ENCODE results near the gene SPRR5. TPM values are rescaled to one million over a fixed set of nuclear protein-coding genes. Genes with fewer than 3 reads are reported as not detected.

The SPRR5 gene
- total RNA-seq, 2 experiments from 2014 or later = not detected

- Mint-ChIP-seq H3K27me3 (peaks cover 4% of the 10 kb centered on the region), H3K4me3 (no peak overlapping the region), H3K9me3 (no peaks in the 10 kb centered on the region), H3K27ac (no peak overlapping the region), H3K4me1 (no peaks in the 10 kb centered on the region), H3K36me3 (ENCODE audit: low read depth) (no peaks in the 10 kb centered on the region)
- CTCF ChIA-PET = no interaction called here
- DNase-seq = no peak
- POLR2A ChIA-PET = no interaction called here
These were observed 12.9 kb downstream of the SPRR5 start for GRCh38 chr1:152959801-152960451.

GRCh38 chr1:152960452-152961044 is 13.5 kb downstream of the SPRR5 start:
- Mint-ChIP-seq H3K27me3 (peaks cover 4% of the 10 kb centered on the region), H3K4me3 (no peak overlapping the region), H3K36me3 (ENCODE audit: low read depth) (no peaks in the 10 kb centered on the region), H3K4me1 (no peaks in the 10 kb centered on the region), H3K27ac (no peak overlapping the region), H3K9me3 (no peaks in the 10 kb centered on the region)
- ChIA-PET POLR2A (no interaction called here), CTCF (no interaction called here)
- no peak for DNase-seq

DNA sequence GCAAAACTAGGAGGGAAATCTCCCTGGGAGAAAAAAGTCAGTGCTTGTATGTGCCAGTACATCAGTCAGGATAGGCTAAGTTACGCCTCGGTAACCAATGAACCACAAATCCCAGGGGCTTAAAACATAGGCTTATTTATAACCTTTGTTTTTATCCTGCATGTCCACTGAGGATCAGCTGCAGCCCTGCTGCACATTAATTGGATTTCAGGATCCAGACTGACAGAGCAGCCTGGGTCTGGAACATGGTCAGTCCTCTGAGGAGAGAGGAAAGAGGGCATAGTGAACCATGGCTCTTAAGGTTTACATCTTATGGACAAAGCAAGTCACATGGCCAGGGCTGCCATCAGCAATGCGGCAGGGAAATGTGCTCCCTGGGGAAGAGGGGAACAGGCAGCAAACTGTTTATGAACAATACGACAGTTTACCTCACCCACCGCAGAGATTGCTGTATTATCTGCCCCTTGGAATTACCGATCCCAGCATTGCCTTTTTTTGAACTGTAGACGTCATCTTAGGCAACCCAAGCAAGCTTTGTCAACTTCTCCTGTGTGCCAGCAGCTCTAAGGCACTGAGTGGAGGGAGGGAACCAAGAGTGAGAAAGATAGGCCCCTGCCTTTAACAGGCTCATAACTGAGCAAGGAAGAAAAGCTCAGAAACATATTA is 14.4 kb downstream of the SPRR5 start:
- no peak overlapping the region for H3K4me3 Mint-ChIP-seq
- ChIA-PET CTCF (interaction anchor here (1.0 kb wide), 1 partner anchor 71 kb away, joined by 3 read pairs; no protein-coding TSS in a partner anchor), POLR2A (no interaction called here)
- H3K27ac Mint-ChIP-seq = no peak overlapping the region
- no peaks in the 10 kb centered on the region for H3K9me3 Mint-ChIP-seq
- H3K4me1 Mint-ChIP-seq = peaks cover 2% of the 10 kb centered on the region
- peaks cover 4% of the 10 kb centered on the region for H3K27me3 Mint-ChIP-seq
- DNase-seq = no peak
- H3K36me3 Mint-ChIP-seq (ENCODE audit: low read depth) = no peaks in the 10 kb centered on the region

GRCh38 chr1:152962876-152963415 is 15.9 kb downstream of the SPRR5 start:
- H3K4me1 Mint-ChIP-seq = peaks cover 14% of the 10 kb centered on the region
- H3K27me3 Mint-ChIP-seq = peaks cover 4% of the 10 kb centered on the region
- H3K4me3 Mint-ChIP-seq = no peak overlapping the region
- H3K36me3 Mint-ChIP-seq (ENCODE audit: low read depth) = no peaks in the 10 kb centered on the region
- H3K27ac Mint-ChIP-seq = no peak overlapping the region
- POLR2A ChIA-PET = no interaction called here
- no peaks in the 10 kb centered on the region for H3K9me3 Mint-ChIP-seq
- no peak for DNase-seq
- CTCF ChIA-PET = no interaction called here

GRCh38 chr1:152964536-152964935 is 17.5 kb downstream of the SPRR5 start:
- Mint-ChIP-seq H3K27me3 (peaks cover 4% of the 10 kb centered on the region), H3K36me3 (ENCODE audit: low read depth) (no peaks in the 10 kb centered on the region), H3K4me1 (peaks cover 22% of the 10 kb centered on the region), H3K4me3 (no peak overlapping the region), H3K9me3 (no peaks in the 10 kb centered on the region), H3K27ac (no peak overlapping the region)
- no peak for DNase-seq
- CTCF ChIA-PET = no interaction called here
- POLR2A ChIA-PET = no interaction called here

DNA sequence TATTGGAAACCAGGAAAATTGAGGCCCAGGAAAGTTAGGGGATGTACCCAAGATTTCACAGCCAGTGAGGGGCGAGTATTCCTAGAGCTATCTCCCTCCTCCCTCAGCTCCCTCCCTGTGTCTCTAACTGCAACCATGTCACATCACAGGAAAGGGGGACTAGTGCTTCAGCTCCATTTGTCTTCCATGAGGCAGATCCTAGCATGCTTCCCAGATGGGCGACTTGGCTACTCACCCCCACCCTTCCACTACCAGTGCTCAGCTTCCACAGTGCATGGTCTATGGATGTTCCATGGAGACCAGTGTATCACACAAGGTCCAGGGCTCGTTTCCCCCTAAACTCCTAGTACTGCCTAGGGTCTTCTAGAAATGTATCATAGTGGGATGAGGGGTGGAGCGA is 18.8 kb downstream of the SPRR5 start:
- H3K9me3 Mint-ChIP-seq = no peaks in the 10 kb centered on the region
- H3K27ac Mint-ChIP-seq = no peak overlapping the region
- ChIA-PET CTCF (no interaction called here), POLR2A (no interaction called here)
- H3K4me1 Mint-ChIP-seq = peaks cover 22% of the 10 kb centered on the region
- DNase-seq = no peak
- no peak overlapping the region for H3K4me3 Mint-ChIP-seq
- no peaks in the 10 kb centered on the region for H3K36me3 Mint-ChIP-seq (ENCODE audit: low read depth)
- peaks cover 4% of the 10 kb centered on the region for H3K27me3 Mint-ChIP-seq

DNA sequence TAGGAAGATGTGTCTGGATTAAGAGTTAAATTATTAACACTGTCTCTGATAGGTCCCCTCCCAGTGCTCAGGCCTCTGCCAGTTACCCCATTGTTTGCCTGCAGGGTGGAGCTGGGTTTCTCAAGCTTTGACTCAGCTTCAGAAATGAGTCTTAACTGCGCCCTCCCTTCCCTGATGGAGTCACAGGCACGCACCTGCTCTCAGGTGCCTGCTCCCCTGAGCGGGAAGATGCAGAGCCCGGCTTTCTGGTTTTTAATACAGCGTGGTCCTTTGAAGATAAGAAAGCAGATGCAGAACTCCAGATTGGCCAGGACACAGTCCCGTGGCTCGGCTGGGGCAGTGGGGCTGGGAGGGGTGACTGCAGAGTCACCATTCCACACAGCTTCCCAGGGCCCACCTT is 20.2 kb downstream of the SPRR5 start:
- ChIA-PET CTCF (no interaction called here), POLR2A (interaction anchor here (1.0 kb wide), 1 partner anchor 13 kb away, joined by 3 read pairs; no protein-coding TSS in a partner anchor)
- Mint-ChIP-seq H3K4me1 (peaks cover 22% of the 10 kb centered on the region), H3K27ac (no peak overlapping the region), H3K4me3 (no peak overlapping the region), H3K9me3 (no peaks in the 10 kb centered on the region), H3K36me3 (ENCODE audit: low read depth) (no peaks in the 10 kb centered on the region), H3K27me3 (peaks cover 4% of the 10 kb centered on the region)
- no peak for DNase-seq

DNA sequence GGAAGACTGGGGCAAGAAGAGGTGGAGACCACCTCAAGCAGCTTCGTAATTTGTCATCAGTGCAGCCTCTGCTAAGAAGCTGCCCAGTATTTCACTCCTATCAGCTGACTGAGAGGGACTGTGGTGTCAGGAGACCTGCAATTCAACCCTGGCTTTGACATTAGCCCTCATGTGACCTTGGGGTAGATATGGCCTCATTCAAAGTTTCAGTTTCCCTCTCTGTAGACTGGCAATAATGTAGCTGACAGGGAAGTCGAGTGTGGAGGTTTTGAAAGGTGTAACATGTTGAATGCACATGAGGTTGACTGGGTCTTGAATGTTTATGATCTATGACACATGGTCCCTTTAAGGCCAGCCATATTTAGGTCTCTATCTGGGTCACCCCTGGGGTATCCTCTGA is 21.2 kb downstream of the SPRR5 start:
- POLR2A ChIA-PET = no interaction called here
- CTCF ChIA-PET = no interaction called here
- no peaks in the 10 kb centered on the region for H3K36me3 Mint-ChIP-seq (ENCODE audit: low read depth)
- H3K4me1 Mint-ChIP-seq = peaks cover 22% of the 10 kb centered on the region
- no peaks in the 10 kb centered on the region for H3K9me3 Mint-ChIP-seq
- H3K27me3 Mint-ChIP-seq = peaks cover 6% of the 10 kb centered on the region
- DNase-seq = no peak
- no peak overlapping the region for H3K4me3 Mint-ChIP-seq
- no peak overlapping the region for H3K27ac Mint-ChIP-seq

- CTCF ChIA-PET = no interaction called here
- peaks cover 22% of the 10 kb centered on the region for H3K4me1 Mint-ChIP-seq
- no peaks in the 10 kb centered on the region for H3K36me3 Mint-ChIP-seq (ENCODE audit: low read depth)
- H3K27me3 Mint-ChIP-seq = peaks cover 9% of the 10 kb centered on the region
- POLR2A ChIA-PET = no interaction called here
- H3K4me3 Mint-ChIP-seq = no peak overlapping the region
- DNase-seq = no peak
- H3K9me3 Mint-ChIP-seq = no peaks in the 10 kb centered on the region
- no peak overlapping the region for H3K27ac Mint-ChIP-seq
These were observed 22.0 kb downstream of the SPRR5 start for GRCh38 chr1:152969036-152969435.

GRCh38 chr1:152970495-152970894 is 23.5 kb downstream of the SPRR5 start, which contains the start of gene SPRR4:
TSS of gene SPRR4 (plus strand) at chr1:152970648. CDS start at chr1:152971891, 1,243 bp downstream.
- Mint-ChIP-seq H3K9me3 (no peaks in the 10 kb centered on the region), H3K27ac (no peak within 1 kb of the TSS), H3K4me1 (peaks cover 22% of the 10 kb centered on the region), H3K27me3 (peaks cover 12% of the 10 kb centered on the region), H3K36me3 (ENCODE audit: low read depth) (no peaks in the 10 kb centered on the region), H3K4me3 (no peak within 1 kb of the TSS)
- ChIA-PET CTCF (no interaction called here), POLR2A (no interaction called here)
- no peak for DNase-seq

- Mint-ChIP-seq H3K9me3 (no peaks in the 10 kb centered on the region), H3K4me3 (no peak overlapping the region), H3K36me3 (ENCODE audit: low read depth) (no peaks in the 10 kb centered on the region), H3K4me1 (peaks cover 13% of the 10 kb centered on the region), H3K27me3 (peaks cover 20% of the 10 kb centered on the region), H3K27ac (no peak overlapping the region)
- DNase-seq = no peak
- CTCF ChIA-PET = no interaction called here
- POLR2A ChIA-PET = no interaction called here
These were observed 25.3 kb downstream of the SPRR5 start for GRCh38 chr1:152972196-152972886.

DNA sequence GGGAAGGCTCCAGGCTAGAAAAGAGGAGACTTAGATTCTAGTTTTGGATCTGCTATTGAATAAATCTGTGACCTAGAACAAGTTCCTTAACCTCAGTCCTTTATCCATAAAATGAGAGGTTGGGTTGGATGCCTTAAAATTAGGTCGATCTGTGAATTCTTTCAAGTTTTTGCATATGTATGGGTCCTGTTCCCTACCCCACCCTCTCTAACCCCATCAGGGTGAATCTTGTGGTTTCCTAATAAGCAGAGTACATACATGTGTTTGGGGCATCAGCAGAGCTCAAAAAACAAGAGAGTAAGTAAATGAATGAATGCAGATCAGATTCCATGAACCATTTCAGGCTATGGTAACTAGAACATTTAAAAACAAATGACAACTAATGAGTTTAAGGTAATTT is 29.7 kb downstream of the SPRR5 start:
- H3K27ac Mint-ChIP-seq = no peak overlapping the region
- ChIA-PET CTCF (no interaction called here), POLR2A (no interaction called here)
- no peaks in the 10 kb centered on the region for H3K4me1 Mint-ChIP-seq
- peaks cover 20% of the 10 kb centered on the region for H3K27me3 Mint-ChIP-seq
- H3K9me3 Mint-ChIP-seq = no peaks in the 10 kb centered on the region
- H3K4me3 Mint-ChIP-seq = no peak overlapping the region
- H3K36me3 Mint-ChIP-seq (ENCODE audit: low read depth) = no peaks in the 10 kb centered on the region
- no peak for DNase-seq

- Mint-ChIP-seq H3K4me3 (no peak overlapping the region), H3K9me3 (no peaks in the 10 kb centered on the region), H3K27ac (no peak overlapping the region), H3K4me1 (no peaks in the 10 kb centered on the region), H3K36me3 (ENCODE audit: low read depth) (no peaks in the 10 kb centered on the region), H3K27me3 (peaks cover 16% of the 10 kb centered on the region)
- no peak for DNase-seq
- CTCF ChIA-PET = no interaction called here
- POLR2A ChIA-PET = no interaction called here
These were observed 30.6 kb downstream of the SPRR5 start for GRCh38 chr1:152977614-152978013.
